Amniotic stem cell (primary cell): Measurements from ENCODE around the gene LGALS9C.
"Not testable (repeated sequence)": the region's sequence is repeated elsewhere in the genome, so short reads cannot be mapped to it uniquely, and the experiment has no call there.

Experiments
- DNase-seq: peaks from one replicate; lab custom pipeline; 2025; lab: John Stamatoyannopoulos, UW

The LGALS9C gene

DNA sequence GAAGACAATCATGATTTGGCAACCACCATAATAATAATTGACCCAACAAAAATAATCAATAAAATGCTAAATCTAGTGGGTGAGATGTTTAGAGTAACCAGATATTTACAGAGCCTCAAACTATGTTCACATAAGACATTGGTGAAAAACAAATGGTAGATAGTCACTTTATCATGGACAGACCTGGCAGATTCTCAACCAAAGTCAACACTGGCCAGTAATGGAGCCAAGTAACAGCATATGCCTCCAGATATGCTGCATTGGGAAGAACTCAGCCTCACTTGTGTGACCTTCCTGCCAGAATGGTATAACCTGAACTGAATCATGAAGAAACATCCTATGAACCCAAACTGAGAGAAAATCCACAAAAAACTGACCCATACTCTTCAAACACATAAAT, 53.8 kb downstream of the LGALS9C start:
- not testable (repeated sequence) for DNase-seq

DNA sequence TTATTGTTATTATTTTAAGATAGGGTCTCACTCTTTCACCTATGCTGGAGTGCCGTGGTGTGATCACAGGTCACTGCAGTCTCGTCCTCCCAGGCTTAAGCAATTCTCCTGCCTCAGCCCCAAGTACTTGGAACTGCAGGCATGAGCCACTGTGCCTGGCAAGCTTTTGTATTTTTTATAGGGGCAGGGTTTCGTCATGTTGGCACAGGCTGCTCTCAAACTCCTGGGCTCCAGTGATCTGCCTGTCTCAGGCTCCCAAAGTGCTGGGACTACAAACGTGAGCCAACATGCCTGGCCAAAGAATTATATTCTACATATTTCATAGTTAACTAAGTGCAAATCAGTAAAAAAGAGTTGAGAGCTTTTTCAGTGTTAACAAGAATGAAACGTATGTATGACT, 65.6 kb downstream of the LGALS9C start:
- not testable (repeated sequence) for DNase-seq

DNA sequence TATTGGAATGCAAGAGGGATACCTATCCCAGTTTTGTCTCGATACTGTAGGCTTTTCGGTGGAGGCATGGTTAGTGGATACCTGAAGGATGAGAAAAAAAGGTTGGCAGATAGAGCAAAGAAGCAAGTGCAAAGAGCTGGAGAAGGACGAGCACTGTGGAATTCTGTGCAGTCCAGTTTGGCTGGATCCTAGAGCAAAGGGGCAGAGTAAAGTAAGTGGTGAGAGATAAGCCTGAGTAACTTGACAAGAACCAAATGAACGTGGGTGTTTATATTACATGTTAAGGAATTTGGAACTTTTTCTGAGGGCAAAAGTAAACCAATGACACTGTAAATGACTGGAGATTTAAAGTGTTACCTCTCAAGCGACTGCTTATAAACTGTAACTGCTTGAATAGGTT, 66.3 kb downstream of the LGALS9C start:
- DNase-seq = not testable (repeated sequence)
